ENCODE measurements around the gene ENPP3. TPM values are rescaled to one million over a fixed set of nuclear protein-coding genes. Genes with fewer than 3 reads are reported as not detected.

Gene ENPP3
- total RNA-seq, result under 1 TPM; 0.11 to 0.47 TPM

DNA sequence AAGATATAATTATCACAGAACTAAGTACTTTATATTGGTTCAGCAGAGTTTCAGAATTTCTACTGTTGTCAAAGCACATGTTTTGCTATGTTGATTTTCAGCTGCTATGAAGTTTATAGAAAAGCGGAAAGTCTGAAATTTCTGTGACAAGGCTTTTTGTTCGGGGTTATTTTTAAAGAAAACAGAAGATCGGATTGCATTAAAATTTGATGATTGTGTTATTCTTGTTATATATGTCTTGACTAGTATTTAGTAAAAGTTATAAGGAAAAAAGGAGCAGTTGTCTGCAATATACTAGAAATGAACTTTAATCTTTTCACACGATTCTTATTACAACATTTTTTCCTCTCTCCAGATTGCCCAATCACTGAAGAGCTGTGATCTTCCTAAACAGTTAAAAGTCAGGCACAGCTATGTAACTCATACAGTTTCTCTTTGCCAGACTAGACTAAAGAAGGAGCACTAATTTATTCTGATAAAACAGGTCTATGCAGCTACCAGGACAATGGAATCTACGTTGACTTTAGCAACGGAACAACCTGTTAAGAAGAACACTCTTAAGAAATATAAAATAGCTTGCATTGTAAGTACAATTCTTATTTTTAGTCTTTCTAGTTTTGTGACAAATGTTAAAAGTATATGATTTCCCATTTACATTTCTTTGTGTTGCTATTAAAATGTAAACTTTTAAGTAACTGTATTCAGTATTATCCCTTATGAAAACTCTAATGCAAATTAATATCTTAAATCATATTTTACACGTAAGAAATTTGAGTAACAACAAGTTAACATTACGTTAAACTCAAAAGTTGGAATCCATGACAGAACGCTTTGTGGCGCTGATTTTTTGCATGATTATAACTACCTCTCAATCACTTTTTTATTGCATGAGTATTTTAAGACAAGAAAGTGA is at the start of gene ENPP3:
Gene ENPP3 (plus strand): TSS at position 423 of the 913 bp plus-strand sequence. CDS start 83 bp downstream, at position 506.
- Mint-ChIP-seq H3K4me3 (no peak within 1 kb of the TSS), H3K27me3 (ENCODE audit: low read depth) (peaks cover 3% of the 10 kb centered on the region), H3K27ac (no peak within 1 kb of the TSS), H3K4me1 (ENCODE audit: low read depth) (no peaks in the 10 kb centered on the region), H3K9me3 (ENCODE audit: insufficient read depth) (no peaks in the 10 kb centered on the region), H3K36me3 (ENCODE audit: low read depth) (no peaks in the 10 kb centered on the region)
- DNase-seq (no peak), ATAC-seq (no peak)
- ChIA-PET POLR2A (no interaction called here), CTCF (interaction anchor here (0.6 to 5.4 kb wide), 3 partner anchors 9 to 438 kb away, joined by 3 to 75 read pairs (median 4); partner anchors contain the start of gene MED23)

GRCh38 chr6:131587909-131588308 is 49.2 kb upstream of the ENPP3 start:
- Mint-ChIP-seq H3K4me3 (no peak overlapping the region), H3K36me3 (ENCODE audit: low read depth) (peaks cover 34% of the 10 kb centered on the region), H3K27ac (no peak overlapping the region), H3K27me3 (ENCODE audit: low read depth) (no peaks in the 10 kb centered on the region), H3K4me1 (ENCODE audit: low read depth) (no peaks in the 10 kb centered on the region), H3K9me3 (ENCODE audit: insufficient read depth) (no peaks in the 10 kb centered on the region)
- DNase-seq (no peak), ATAC-seq (no peak)
- ChIA-PET CTCF (no interaction called here), POLR2A (no interaction called here)

DNA sequence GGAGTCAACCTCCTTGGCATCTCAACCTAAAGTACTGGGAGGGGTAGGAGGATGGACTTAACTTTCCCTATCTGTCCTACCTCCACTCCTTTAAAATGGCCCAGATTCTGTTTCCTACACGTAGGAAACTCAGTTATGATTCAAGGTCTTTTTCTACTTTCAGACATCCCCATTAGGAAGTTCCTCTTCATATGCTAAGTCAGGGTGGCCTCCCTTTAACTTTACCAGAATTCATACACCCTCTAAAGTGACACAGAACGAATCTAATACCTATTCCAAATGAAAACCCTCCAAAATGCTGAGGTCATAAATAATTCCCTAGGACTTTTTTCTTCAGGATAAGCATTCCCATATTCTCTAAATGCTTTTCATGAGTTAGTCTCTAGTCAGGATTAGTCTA is 48.5 kb upstream of the ENPP3 start:
- peaks cover 35% of the 10 kb centered on the region for H3K36me3 Mint-ChIP-seq (ENCODE audit: low read depth)
- POLR2A ChIA-PET, result no interaction called here
- no peak for DNase-seq
- no peaks in the 10 kb centered on the region for H3K4me1 Mint-ChIP-seq (ENCODE audit: low read depth)
- no peaks in the 10 kb centered on the region for H3K9me3 Mint-ChIP-seq (ENCODE audit: insufficient read depth)
- CTCF ChIA-PET, result no interaction called here
- H3K27me3 Mint-ChIP-seq (ENCODE audit: low read depth), result no peaks in the 10 kb centered on the region
- H3K4me3 Mint-ChIP-seq, result no peak overlapping the region
- no peak overlapping the region for H3K27ac Mint-ChIP-seq
- ATAC-seq, result no peak

DNA sequence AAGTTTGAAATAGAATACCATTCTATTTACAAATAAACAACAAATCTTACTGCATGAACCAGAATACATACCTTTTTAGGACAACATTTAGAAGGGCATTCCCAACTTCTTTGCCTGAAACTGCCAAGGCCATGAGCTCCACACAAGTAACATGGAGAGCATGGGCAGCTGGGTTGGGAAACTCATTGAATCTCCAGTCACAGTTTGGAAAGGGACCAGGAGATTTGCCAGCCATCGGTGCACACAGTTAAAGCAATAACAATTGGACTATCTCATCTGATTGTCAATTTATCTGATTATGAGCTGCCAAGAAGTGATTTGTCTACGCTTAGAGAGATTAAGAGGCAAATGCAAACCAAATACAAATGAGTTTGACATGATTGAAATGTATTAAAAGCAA is 44.2 kb upstream of the ENPP3 start:
- Mint-ChIP-seq H3K27ac (no peak overlapping the region), H3K4me3 (no peak overlapping the region), H3K4me1 (ENCODE audit: low read depth) (no peaks in the 10 kb centered on the region), H3K36me3 (ENCODE audit: low read depth) (peaks cover 46% of the 10 kb centered on the region), H3K27me3 (ENCODE audit: low read depth) (no peaks in the 10 kb centered on the region), H3K9me3 (ENCODE audit: insufficient read depth) (no peaks in the 10 kb centered on the region)
- CTCF ChIA-PET, result no interaction called here
- POLR2A ChIA-PET, result no interaction called here
- ATAC-seq, result no peak
- DNase-seq, result no peak

DNA sequence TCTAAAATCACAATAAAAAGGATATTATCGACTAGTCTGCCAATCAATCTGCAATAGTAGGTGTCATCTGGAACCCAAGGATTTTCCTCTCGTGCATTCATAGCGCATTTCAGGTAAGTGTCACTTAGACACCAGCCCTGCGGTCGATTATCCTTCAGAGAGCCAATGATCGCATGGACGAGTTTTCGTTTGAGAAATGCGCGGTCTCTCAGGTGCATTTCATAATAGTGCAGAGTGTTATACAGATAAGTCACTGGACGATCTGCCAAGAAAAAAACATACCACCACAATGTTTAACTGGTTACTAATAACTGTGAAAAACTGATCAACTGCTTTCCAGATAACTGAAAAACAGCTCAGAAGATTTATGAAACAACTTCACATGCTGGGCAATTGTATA is 43.0 kb upstream of the ENPP3 start:
- no peak for DNase-seq
- no peaks in the 10 kb centered on the region for H3K4me1 Mint-ChIP-seq (ENCODE audit: low read depth)
- ChIA-PET CTCF (no interaction called here), POLR2A (no interaction called here)
- H3K36me3 Mint-ChIP-seq (ENCODE audit: low read depth), result peaks cover 50% of the 10 kb centered on the region
- no peak overlapping the region for H3K27ac Mint-ChIP-seq
- no peak overlapping the region for H3K4me3 Mint-ChIP-seq
- no peak for ATAC-seq
- H3K9me3 Mint-ChIP-seq (ENCODE audit: insufficient read depth), result no peaks in the 10 kb centered on the region
- no peaks in the 10 kb centered on the region for H3K27me3 Mint-ChIP-seq (ENCODE audit: low read depth)

DNA sequence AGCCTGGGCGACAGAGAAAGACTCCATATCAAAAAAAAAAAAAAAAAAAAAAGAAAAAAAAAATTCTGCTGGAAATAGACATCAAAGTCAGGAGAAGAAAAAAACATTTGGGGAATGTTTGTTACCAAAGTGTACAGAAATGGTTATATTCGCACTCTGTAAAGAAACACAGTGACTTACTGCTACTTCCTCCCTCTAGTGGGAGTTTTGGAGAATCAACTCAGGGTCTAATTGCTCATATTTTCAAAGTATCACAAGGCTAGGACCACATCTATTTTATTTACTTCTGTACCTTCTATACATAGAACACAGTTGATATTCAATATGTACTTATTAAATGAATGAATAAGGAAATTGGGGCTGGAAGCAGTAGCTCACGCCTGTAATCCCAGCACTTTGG is 39.7 kb upstream of the ENPP3 start:
- ChIA-PET POLR2A (no interaction called here), CTCF (interaction anchor here (0.8 to 1.7 kb wide), 6 partner anchors 10 to 712 kb away, joined by 3 to 5 read pairs (median 4); partner anchors contain the start of gene MED23)
- Mint-ChIP-seq H3K9me3 (ENCODE audit: insufficient read depth) (no peaks in the 10 kb centered on the region), H3K27me3 (ENCODE audit: low read depth) (no peaks in the 10 kb centered on the region), H3K36me3 (ENCODE audit: low read depth) (peaks cover 59% of the 10 kb centered on the region), H3K4me1 (ENCODE audit: low read depth) (no peaks in the 10 kb centered on the region), H3K27ac (no peak overlapping the region), H3K4me3 (no peak overlapping the region)
- DNase-seq (no peak), ATAC-seq (no peak)

GRCh38 chr6:131600716-131601115 is 36.4 kb upstream of the ENPP3 start:
- H3K9me3 Mint-ChIP-seq (ENCODE audit: insufficient read depth), result no peaks in the 10 kb centered on the region
- POLR2A ChIA-PET, result interaction anchor here (0.6 kb wide), 1 partner anchor 185 kb away, joined by 3 read pairs; no protein-coding TSS in a partner anchor
- CTCF ChIA-PET, result interaction anchor here (0.6 to 5.4 kb wide), 3 partner anchors 27 to 715 kb away, joined by 4 to 32 read pairs (median 4); partner anchors contain the start of gene MED23
- H3K27ac Mint-ChIP-seq, result no peak overlapping the region
- no peaks in the 10 kb centered on the region for H3K27me3 Mint-ChIP-seq (ENCODE audit: low read depth)
- H3K4me3 Mint-ChIP-seq, result no peak overlapping the region
- ATAC-seq, result no peak
- no peak for DNase-seq
- H3K36me3 Mint-ChIP-seq (ENCODE audit: low read depth), result peaks cover 53% of the 10 kb centered on the region
- H3K4me1 Mint-ChIP-seq (ENCODE audit: low read depth), result no peaks in the 10 kb centered on the region

DNA sequence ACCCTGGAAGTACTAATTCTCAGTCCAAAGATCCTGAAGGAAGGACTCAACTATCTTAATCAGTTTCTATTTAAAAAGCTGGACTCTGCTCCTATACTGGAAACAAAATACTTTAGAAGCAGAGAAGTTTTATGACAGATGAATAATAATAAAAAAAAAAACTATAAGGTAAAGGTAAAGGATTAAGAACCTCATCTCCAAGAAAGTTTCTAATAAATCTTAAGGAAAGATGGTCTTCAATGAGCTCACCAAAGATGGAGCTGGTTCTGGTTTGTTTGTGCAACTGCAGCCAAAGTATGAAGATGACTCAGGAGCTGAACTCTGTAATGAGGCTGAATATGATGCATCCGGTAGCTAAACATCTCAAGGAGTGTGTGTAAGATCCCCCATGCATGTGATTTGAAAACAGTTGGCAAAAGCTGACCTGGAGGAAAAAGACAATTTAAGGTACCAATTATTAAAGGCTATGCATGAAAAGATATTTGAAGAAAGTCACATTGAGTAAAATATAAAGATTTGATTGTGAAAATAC is 34.3 kb upstream of the ENPP3 start:
- Mint-ChIP-seq H3K4me3 (no peak overlapping the region), H3K9me3 (ENCODE audit: insufficient read depth) (no peaks in the 10 kb centered on the region), H3K27me3 (ENCODE audit: low read depth) (no peaks in the 10 kb centered on the region), H3K27ac (no peak overlapping the region), H3K36me3 (ENCODE audit: low read depth) (peaks cover 48% of the 10 kb centered on the region), H3K4me1 (ENCODE audit: low read depth) (no peaks in the 10 kb centered on the region)
- ATAC-seq, result no peak
- DNase-seq, result no peak
- ChIA-PET CTCF (interaction anchor here (1.2 to 5.4 kb wide), 3 partner anchors 11 to 84 kb away, joined by 3 to 32 read pairs (median 6); partner anchors contain the start of gene MED23), POLR2A (interaction anchor here (0.9 kb wide), 1 partner anchor 24 kb away, joined by 3 read pairs; no protein-coding TSS in a partner anchor)

DNA sequence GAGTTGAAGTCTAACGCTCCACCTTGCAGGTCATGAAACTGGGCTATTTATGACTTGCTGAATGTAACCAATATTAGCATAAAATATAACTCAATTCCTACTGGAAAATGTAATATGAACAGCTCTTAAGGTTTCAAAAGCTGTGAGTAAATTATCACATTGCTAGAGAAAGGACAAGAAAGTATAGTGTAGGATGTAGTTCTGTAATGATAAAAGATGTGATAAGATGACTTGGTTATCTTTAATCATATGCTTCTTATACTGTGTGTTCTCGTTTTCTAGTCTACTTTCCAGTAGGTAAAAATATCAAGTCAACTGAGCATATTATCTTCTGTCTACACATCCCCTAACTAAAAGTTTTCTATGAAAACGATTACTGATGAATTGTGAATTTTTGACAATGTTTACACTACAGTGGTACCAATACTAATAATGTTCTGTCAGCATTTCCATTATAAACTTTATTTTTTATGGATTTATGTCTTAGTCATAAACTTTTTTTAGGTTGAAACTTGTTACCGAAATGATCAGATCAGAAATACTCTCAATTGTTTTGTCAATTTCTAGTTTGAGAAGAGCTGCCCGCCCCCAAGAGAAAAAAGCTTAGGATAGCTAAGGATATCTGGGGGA is 23.7 kb upstream of the ENPP3 start:
- DNase-seq (no peak), ATAC-seq (no peak)
- ChIA-PET CTCF (interaction anchor here (0.9 to 2.1 kb wide), 3 partner anchors 10 to 16 kb away, joined by 3 to 17 read pairs (median 6); partner anchors contain the start of gene MED23), POLR2A (interaction anchor here (1.5 kb wide), 1 partner anchor 15 kb away, joined by 5 read pairs; the partner anchor contains the start of gene MED23)
- H3K4me1 Mint-ChIP-seq (ENCODE audit: low read depth), result no peaks in the 10 kb centered on the region
- H3K9me3 Mint-ChIP-seq (ENCODE audit: insufficient read depth), result no peaks in the 10 kb centered on the region
- no peak overlapping the region for H3K27ac Mint-ChIP-seq
- peaks cover 53% of the 10 kb centered on the region for H3K36me3 Mint-ChIP-seq (ENCODE audit: low read depth)
- no peaks in the 10 kb centered on the region for H3K27me3 Mint-ChIP-seq (ENCODE audit: low read depth)
- no peak overlapping the region for H3K4me3 Mint-ChIP-seq

- no peak for DNase-seq
- Mint-ChIP-seq H3K9me3 (ENCODE audit: insufficient read depth) (no peaks in the 10 kb centered on the region), H3K4me3 (no peak overlapping the region), H3K4me1 (ENCODE audit: low read depth) (no peaks in the 10 kb centered on the region), H3K27ac (no peak overlapping the region), H3K36me3 (ENCODE audit: low read depth) (peaks cover 47% of the 10 kb centered on the region), H3K27me3 (ENCODE audit: low read depth) (no peaks in the 10 kb centered on the region)
- ChIA-PET CTCF (no interaction called here), POLR2A (no interaction called here)
- ATAC-seq, result no peak
Measured at GRCh38 chr6:131615275-131615674, 21.8 kb upstream of the ENPP3 start.

DNA sequence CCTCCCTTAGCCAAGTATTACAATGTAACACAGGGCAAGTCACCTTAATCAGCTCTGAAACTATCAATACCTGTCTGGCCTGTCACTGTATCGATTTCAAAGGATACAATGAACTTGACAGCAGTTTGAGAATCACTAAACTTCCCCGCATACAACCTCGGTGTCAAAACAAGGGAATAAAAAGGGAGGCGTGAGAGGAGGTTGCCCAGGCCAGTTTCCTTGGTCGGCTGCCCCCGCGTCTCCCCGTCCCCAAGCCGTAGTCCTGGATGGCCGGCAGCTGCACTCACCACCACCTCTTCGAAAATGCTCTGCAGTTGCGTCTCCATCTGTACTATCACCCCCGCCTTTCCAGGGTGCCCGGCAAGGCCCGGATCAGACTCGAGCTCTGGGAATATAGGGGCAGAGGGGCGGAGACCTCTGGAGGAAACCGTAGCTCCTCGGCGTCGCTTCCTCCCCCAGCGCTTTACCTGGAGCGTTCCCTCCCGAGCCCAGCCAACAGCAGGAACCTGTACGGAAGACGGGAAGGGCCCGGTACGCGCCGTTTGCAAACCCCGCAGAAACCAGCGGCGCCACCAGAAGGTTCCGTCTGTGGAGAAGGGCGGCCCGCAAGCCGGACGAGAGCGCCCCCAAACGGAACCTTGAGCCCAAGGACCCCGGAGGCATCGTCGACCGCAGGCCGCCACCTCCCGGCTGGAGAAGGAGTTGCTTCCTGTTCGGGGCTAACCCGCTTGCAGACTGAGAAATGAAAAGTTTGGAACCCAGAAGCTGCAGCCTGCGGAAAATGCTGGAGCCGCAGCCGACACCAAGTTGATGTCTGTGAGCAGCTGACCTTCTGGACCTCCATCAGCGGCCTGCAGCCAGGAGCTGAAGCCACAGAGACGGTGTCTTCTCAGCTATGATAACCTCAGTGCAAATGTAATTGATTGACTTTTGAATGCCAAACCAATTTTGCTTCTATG is 9.1 kb upstream of the ENPP3 start, which contains the start of gene MED23:
Gene MED23 (minus strand): TSS at position 519 of the 959 bp plus-strand sequence. CDS start 193 bp downstream, at position 326.
- Mint-ChIP-seq H3K4me1 (ENCODE audit: low read depth) (peaks cover 27% of the 10 kb centered on the region), H3K36me3 (ENCODE audit: low read depth) (peaks cover 12% of the 10 kb centered on the region), H3K9me3 (ENCODE audit: insufficient read depth) (no peaks in the 10 kb centered on the region), H3K27me3 (ENCODE audit: low read depth) (no peaks in the 10 kb centered on the region), H3K27ac (peak within 1 kb of the TSS; percentile 94), H3K4me3 (peak within 1 kb of the TSS; percentile 98)
- DNase-seq (peak; percentile 95), ATAC-seq (peak; percentile 93)
- ChIA-PET CTCF (interaction anchor here (0.6 to 4.7 kb wide), 55 partner anchors 10 to 1197 kb away, joined by 3 to 75 read pairs (median 5); partner anchors contain the start of genes ARG1, ENPP1 and ENPP3), POLR2A (interaction anchor here (0.6 to 1.5 kb wide), 9 partner anchors 10 to 735 kb away, joined by 3 to 12 read pairs (median 5); no protein-coding TSS in a partner anchor)

Measured in activated CD8-positive, alpha-beta T cell treated with anti-CD3 and anti-CD28 coated beads, Interleukin-2, amount 10 ng/mL, durations not matched to agents 7 days and 5 days (primary cell).